ENCODE data around the gene FTO.
"Not testable (repeated sequence)": the region's sequence is repeated elsewhere in the genome, so short reads cannot be mapped to it uniquely, and the experiment has no call there.

Gene FTO

DNA sequence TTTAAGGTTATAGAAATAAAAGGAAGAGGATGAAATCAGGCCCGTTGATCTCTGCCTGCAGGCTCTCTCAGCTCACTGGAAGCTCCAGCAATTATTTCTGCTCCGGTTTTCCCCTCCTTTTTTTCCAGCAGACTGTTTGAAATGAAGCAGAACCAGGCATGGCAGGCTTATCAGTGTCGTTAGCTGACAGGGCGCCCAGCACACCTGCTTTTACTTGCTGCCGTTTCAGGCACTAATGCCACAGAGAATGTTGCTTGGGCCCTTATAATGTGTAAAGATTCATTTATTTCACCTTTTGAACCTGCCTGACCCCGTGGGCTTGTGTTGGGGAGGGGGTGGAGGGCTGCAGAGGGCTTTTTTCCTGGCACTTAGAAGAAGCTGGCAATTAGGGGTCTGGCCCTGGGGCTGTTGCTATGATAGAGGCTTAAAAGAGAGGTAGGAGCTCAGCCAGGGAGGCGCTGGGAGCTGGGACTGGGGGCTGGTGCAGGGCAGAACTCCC lies 474.6 kb downstream of the FTO start:
- DNase-seq (ENCODE audit: extremely low read depth, low read depth): no peak
- TF ChIP-seq CTCF (IDR thresholded peaks at IDR 0.05; ENCODE audit: low read depth, low read length): no peak

DNA sequence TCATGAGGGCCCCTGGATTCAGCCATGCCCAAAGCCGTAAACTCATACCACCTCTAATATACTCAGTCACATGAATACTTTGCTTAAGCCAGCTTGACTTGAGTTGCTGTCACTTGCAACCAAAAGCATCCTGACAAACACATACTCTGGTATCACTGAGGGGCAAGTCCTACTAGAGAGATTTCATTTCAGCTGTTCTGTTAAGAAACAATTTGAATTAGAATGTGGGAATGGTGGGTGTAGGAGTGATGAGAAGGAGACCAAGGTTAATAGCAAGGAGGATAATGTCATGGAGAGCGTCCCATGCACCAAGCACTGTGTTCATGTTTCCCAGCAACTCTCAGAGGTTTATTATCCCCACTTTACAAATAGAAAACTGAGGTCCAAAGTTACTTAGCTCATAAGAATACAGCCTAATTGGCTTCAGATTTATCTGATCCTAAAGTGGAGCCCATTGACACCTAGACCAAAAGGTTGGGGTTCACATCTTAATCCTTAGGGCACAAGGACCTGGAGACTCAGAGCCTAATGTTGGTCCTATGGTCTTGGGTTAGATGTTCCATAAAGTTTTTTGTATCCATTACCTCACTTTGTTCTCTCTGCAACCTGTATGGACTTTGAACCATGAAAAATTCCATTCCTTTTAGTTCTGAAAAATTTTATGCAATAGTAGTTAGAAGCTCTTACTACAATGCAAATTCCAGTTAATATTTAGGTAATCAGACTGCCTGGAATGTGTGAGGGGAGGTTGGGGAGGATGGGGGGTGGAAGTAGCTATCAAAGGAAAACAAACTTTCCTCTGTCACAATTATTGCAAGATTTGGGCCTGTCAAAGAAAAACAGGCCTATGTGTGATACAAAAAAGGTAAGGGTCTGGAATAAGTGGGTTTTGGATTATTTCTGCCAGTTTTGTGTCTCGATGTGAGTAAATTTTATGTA lies 476.7 kb downstream of the FTO start:
- no peak for DNase-seq (ENCODE audit: extremely low read depth, low read depth)
- no peak for TF ChIP-seq CTCF (IDR thresholded peaks at IDR 0.05; ENCODE audit: low read depth, low read length)

DNA sequence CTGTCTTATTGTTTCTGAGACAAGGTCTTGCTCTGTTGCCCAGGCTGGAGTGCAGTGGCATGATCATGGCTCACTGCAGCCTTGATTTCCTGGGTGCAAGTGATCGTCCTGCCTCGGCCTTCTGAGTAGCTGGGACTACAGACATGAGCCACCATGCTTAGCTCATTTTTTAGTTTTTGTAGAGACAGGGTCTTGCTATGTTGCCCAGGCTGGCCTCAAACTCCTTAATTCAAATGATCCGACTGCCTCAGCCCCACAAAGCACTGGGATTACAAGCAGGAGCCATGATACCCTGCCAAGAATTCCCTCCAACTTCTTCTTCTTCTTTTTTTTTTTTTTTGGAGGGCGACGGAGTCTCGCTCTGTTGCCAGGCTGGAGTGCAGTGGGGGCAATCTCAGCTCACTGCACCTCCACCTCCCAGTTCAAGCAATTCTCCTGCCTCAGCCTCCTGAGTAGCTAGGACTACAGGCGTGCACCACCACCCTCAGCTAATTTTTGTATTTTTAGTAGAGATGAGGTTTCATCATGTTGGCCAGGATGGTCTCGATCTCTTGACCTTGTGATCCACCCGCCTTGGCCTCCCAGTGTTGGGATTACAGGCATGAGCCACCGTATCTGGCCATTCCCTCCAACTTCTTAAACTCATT lies 477.9 kb downstream of the FTO start:
- not testable (repeated sequence) for DNase-seq (ENCODE audit: extremely low read depth, low read depth)

- TF ChIP-seq CTCF (IDR thresholded peaks at IDR 0.05; ENCODE audit: low read depth, low read length): no peak
- DNase-seq (ENCODE audit: extremely low read depth, low read depth): no peak
Observed at GRCh38 chr16:54185045-54185444, 481.1 kb downstream of the FTO start.

DNA sequence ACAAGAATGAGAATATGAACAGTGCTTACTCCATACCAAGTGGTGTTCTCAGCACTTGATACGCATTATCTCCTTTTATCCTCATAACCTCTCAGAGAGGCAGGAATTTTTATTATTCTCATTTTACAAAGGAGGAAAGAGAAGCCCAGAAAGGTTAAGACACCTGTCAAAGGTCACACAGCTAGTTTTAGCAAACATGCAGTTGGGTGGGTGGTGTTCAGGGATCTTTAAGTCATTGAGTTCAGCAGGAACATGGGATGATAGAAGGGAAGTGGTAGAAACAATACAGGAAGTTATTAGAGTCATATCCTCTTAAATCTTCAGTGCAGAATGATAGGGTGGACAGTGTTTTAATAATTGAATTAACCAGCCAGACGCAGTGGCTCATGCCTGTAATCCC lies 487.2 kb downstream of the FTO start:
- no peak for TF ChIP-seq CTCF (IDR thresholded peaks at IDR 0.05; ENCODE audit: low read depth, low read length)

DNA sequence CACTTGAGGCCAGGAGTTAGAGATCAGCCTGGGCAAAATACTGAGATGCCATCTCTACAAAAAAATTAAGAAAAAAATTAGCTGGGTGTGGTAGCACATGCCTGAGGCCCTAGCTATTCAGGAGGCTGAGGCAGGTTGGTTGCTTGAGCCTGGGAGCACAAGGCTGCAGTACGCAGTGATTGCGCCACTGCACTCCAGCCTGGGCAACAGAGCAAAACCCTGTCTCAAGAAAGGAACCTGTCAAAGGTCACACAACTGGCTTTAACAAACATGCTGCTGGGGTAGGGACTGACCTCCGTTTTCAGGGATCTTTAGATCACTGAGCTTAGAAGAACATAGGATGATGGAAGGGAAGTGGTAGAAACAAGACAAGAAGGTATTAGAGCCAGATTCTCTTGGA lies 487.6 kb downstream of the FTO start:
- no peak for TF ChIP-seq CTCF (IDR thresholded peaks at IDR 0.05; ENCODE audit: low read depth, low read length)
- DNase-seq (ENCODE audit: extremely low read depth, low read depth): no peak

More for the DNA sequence above, 487.2 kb downstream of the FTO start:
- DNase-seq (ENCODE audit: extremely low read depth, low read depth): no peak

DNA sequence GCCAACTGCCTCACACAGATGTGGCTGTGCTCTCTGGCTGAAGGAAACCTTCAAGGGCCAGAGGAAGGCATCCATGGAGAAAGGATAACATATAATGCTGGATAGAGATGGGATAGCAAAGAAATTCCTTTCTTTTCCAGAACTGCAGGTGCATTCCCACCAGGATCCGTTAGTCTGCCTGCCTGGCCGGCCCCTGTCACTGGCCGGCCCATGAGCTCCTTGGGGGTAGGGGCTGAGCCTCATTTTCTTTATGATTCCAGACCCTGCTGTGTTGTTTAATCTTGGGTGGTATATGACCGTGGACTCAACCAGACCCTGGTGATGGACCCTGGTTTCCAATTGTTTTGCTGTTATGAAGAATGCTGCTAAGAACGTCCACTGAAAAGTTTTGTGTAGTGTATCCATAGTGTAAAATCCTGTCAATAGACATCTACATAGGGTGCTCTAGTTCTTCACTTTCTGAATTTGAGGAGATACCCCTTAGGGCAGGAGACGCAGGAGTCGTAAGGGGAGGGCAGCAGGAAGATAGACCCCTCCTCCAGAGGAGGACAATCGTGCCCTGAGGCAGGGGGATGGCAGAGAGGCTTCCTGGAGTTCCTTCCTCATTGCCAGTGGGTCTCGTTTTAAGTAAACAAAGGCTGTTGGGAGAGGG lies 489.2 kb downstream of the FTO start:
- TF ChIP-seq CTCF (IDR thresholded peaks at IDR 0.05; ENCODE audit: low read depth, low read length): no peak

More for the DNA sequence above, 489.2 kb downstream of the FTO start:
- no peak for DNase-seq (ENCODE audit: extremely low read depth, low read depth)
